ENCODE measurements around the gene FOSL1. TPM values are rescaled to one million over a fixed set of nuclear protein-coding genes. Genes with fewer than 3 reads are reported as not detected.
A peak's percentile ranks its signal among the peaks of the same experiment; 100 is the strongest.

FOSL1 gene
- total and polyA plus RNA-seq, 2 of the 13 experiments (the other 11 are each of a cell fraction or from before 2014, with no cell fraction given): 4.0 to 4.1 TPM

- TF ChIP-seq ZNF770 (CRISPR knock-in tag; IDR thresholded peaks at IDR 0.05): no peak
- TF ChIP-seq HMGA1 (CRISPR knock-in tag; conservative IDR thresholded peaks at IDR 0.05): no peak
- TF ChIP-seq ZNF879 (CRISPR knock-in tag; IDR thresholded peaks at IDR 0.05): peak; percentile 66; the same call in 1 of the 2 replicates
- no peak for TF ChIP-seq SIN3B (IDR thresholded peaks at IDR 0.05; ENCODE audit: low read length)
- TF ChIP-seq ZNF550 (CRISPR knock-in tag; IDR thresholded peaks at IDR 0.05; ENCODE audit: borderline replicate concordance): no peak
- no peak for TF ChIP-seq ZKSCAN5 (CRISPR knock-in tag; IDR thresholded peaks at IDR 0.05)
- TF ChIP-seq KDM5B (CRISPR knock-in tag; IDR thresholded peaks at IDR 0.05; ENCODE audit: borderline replicate concordance): peak; percentile 71; the same call in 1 of the 2 replicates
- no peak for TF ChIP-seq ZNF292 (CRISPR knock-in tag; IDR thresholded peaks at IDR 0.05; ENCODE audit: borderline replicate concordance, low read depth)
- TF ChIP-seq SIX1 (CRISPR knock-in tag; IDR thresholded peaks at IDR 0.05; ENCODE audit: borderline replicate concordance): no peak
- peak; percentile 63 for TF ChIP-seq HNRNPLL (IDR thresholded peaks at IDR 0.05; ENCODE audit: low read depth, low read length, poor library complexity, severe bottlenecking)
- peak; percentile 25; the same call in 1 of the 2 replicates for TF ChIP-seq ZNF333 (CRISPR knock-in tag; IDR thresholded peaks at IDR 0.05; ENCODE audit: borderline replicate concordance)
- no peak for TF ChIP-seq HNF4G (IDR thresholded peaks at IDR 0.05; ENCODE audit: borderline replicate concordance, low read depth, low read length)
- TF ChIP-seq HNF4G (CRISPR knock-in tag; IDR thresholded peaks at IDR 0.05; ENCODE audit: borderline replicate concordance, low read depth): 0 out of 2 replicates have a peak, but pooled peaks have one; percentile 10
- no peak for TF ChIP-seq ZNF530 (CRISPR knock-in tag; IDR thresholded peaks at IDR 0.05; ENCODE audit: low read depth)
- TF ChIP-seq TEAD2 (CRISPR knock-in tag; IDR thresholded peaks at IDR 0.05): 0 out of 2 replicates have a peak, but pooled peaks have one; percentile 8
- peak; percentile 47; the same call in 1 of the 2 replicates for TF ChIP-seq ZNF580 (CRISPR knock-in tag; IDR thresholded peaks at IDR 0.05; ENCODE audit: borderline replicate concordance, low read depth)
- TF ChIP-seq LRRFIP1 (CRISPR knock-in tag; conservative IDR thresholded peaks at IDR 0.05): no peak
- peak; percentile 93 for TF ChIP-seq SNAPC2 (CRISPR knock-in tag; IDR thresholded peaks at IDR 0.05)
- TF ChIP-seq PRDM4 (CRISPR knock-in tag; IDR thresholded peaks at IDR 0.05; ENCODE audit: borderline replicate concordance): 0 out of 2 replicates have a peak, but pooled peaks have one; percentile 62
Observed at GRCh38 chr11:65890324-65891218, 9.6 kb downstream of the FOSL1 start, which contains the start of gene CCDC85B (continued).
